IMR-90 (cell line): ENCODE data around the gene CRYBB2.

ENCODE experiments used
- BHLHE40 ChIP-seq: fragments of 150-350 bp; IDR thresholded peaks from 2 replicates; pipeline ENCODE4 v1.6.1; 2016; ENCODE audit warnings: mild to moderate bottlenecking, low read depth, low read length
- CHD1 ChIP-seq: IDR thresholded peaks from 2 replicates; pipeline ENCODE4 v1.6.1; 2012; ENCODE audit warnings: low read depth, low read length, improper control_type of control experiment
- CTCF ChIP-seq: conservative IDR thresholded peaks from 2 replicates; pipeline ENCODE4 v1.5.1; 2012; ENCODE audit warnings: mild to moderate bottlenecking, low read depth, low read length, improper control_type of control experiment
- FOS ChIP-seq: fragments of 150-350 bp; IDR thresholded peaks from 2 replicates; pipeline ENCODE4 v1.6.1; 2016; ENCODE audit warnings: low read depth, low read length
- MAZ ChIP-seq: IDR thresholded peaks from 2 replicates; pipeline ENCODE4 v1.6.1; 2012; ENCODE audit warnings: low read depth, mild to moderate bottlenecking, low read length, improper control_type of control experiment, moderate library complexity, borderline replicate concordance
- POLR2A ChIP-seq: IDR thresholded peaks from 2 replicates; pipeline ENCODE4 v1.6.1; 2012; ENCODE audit warnings: mild to moderate bottlenecking, low read depth, low read length
- SMC3 ChIP-seq: fragments of 150-350 bp; IDR thresholded peaks from 2 replicates; pipeline ENCODE4 v1.6.1; 2016; ENCODE audit warnings: low read depth, mild to moderate bottlenecking, antibody characterized with exemption, low read length, moderate library complexity

DNA sequence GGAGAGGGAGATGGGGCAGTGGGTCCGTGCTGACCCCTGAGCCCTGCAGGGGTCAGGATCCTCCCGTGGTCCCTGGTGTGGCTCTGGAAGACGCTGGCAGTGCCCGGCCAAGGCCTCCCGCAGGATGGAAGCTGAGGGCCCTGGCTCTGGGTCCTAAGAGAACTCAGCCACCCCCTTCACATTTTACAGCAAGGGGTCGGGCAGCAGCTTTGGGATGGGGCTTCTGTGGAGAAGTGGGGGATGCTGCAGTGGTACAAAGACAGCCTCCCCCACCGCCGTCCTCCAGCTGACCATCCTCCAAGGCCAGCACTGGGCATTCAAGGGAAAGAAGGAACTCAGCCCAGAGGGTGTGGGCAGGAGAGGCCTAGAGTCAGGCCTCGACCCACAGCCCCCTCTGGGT lies 41.5 kb upstream of the CRYBB2 start:
- no peak for TF ChIP-seq CTCF
- no peak for TF ChIP-seq MAZ
- no peak for TF ChIP-seq BHLHE40
- no peak for TF ChIP-seq CHD1
- TF ChIP-seq POLR2A: no peak
- TF ChIP-seq SMC3: no peak
- no peak for TF ChIP-seq FOS
